ENCODE measurements around the gene C1QTNF8.
A peak's percentile ranks its signal among the peaks of the same experiment; 100 is the strongest.

C1QTNF8 gene

DNA sequence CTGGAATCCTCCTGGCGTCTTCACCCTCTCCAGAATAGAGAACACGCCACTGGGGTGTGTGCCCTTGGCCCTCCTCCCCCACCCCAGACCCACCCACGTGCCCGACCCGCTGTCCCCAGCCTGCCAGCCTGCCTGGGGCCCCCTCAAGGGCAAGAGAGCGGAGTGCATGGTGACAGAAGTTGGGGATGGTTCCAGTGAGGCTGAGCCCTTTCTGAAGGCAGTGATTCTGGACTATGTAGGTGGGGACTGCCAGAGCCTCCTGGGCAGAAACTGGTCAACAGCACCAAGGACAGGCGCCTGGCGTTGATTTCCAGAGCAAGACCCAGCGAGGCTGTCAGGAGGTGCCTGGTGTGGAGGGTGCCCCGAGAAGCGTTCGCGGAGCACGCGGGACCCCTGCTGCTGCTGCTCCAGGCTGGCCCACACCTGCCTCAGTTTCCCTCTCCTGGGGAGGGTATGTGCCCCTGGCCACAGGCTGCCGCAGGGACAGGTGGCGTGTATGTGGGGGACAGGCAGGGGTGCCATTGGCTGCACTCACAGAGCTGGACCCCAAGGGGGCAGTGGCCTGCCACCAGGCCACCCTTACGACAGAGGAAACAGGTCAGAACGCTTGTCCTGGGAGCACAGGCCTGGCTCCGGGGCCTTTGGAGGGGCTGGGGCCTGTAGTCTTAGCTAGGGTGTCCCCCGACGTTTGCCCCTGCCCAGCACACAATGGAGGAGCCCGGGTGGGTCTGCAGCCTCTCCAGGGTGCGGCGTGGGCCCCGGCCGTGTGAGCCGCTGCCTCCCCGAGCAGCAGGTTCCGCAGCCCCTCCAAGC, 22.3 kb downstream of the C1QTNF8 start:
- no peak for DNase-seq

DNA sequence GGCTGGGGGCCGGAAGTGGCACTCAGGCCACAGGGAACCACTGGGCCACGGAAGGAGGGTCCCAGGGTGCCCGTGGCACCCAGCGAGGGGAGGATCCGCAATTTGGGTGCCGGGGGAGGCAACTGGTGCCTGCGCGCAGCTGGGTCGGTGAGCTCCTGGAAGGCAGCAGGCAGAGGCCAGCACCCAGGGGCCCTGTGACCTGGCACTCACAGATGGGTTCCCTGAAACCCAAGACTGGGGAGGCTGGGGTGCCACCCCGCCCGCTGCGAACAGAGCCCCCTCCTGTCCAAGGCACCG, 22.8 kb downstream of the C1QTNF8 start:
- DNase-seq, result no peak

DNA sequence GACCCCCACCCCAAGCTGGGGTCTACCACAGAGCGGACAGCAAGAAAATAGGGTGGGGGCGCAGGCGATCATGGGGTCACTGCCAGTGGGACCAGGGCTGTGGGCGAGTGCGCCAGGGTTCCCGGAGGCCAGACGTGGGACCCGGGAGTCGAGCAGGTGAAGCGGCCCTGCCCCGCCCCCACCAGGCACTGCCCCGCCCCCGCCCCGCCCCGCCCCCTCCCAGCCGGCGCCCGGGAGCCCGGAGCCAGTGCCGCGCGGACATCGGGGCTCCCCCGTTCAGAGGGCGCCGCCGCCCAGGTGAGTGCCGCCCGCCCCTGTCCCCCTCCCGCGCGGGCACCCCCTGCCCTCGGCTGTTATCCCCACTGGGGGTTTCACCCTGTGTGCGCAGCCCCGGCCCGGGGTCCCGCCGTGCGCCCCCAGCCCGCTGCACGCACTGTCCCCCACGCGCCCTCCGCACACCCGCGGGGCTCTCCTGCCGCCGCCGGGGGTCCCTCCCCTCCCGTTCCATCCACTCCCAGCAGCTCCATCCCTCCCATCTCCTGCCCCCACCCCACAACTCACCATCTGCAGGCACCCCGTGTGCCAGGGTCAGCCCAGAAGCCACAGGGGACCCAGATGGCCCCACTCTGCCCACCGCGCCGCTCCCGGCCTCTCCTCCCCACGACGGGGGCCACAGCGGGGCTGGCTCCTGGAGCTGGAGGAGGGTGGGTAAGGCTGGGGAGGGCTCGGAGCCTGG, 23.4 kb downstream of the C1QTNF8 start, which contains the start of gene SSTR5:
SSTR5 (plus strand) TSS at position 222 of the 736 bp plus-strand sequence. CDS start 6,122 bp downstream, outside the sequence.
- DNase-seq, result no peak

DNA sequence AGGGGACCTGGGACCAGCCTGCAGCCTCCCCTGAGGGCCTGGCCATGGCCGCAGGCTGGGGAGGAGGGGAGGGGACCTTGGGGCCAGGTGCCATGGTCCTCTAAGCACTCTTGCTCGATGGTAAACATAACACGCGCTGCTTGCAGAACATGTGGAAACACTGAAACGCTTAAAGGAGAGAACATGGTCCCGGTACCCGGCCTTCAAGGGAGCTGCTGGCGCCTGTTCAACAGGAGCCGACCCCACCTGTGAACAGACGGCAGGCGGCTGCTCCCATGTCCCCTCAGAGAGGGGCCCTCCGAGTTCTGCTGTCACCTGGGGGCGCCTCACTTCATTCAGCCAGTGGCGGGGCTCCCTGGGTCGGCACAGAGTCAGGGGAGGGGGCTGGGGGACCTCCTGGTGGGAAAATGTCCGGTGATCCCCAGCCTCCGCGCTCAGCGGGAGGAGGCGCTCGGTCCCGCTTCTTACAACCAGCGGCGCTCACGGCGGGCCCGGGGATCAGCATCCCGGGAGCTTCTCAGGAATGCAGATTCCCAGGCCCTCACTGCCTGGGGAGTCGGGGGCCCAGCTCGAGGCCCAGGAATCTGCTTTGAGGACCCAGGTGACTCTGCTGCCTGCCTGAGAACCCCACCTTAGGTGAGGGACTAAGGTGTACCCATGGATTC, 24.4 kb downstream of the C1QTNF8 start:
- DNase-seq, result no peak

DNA sequence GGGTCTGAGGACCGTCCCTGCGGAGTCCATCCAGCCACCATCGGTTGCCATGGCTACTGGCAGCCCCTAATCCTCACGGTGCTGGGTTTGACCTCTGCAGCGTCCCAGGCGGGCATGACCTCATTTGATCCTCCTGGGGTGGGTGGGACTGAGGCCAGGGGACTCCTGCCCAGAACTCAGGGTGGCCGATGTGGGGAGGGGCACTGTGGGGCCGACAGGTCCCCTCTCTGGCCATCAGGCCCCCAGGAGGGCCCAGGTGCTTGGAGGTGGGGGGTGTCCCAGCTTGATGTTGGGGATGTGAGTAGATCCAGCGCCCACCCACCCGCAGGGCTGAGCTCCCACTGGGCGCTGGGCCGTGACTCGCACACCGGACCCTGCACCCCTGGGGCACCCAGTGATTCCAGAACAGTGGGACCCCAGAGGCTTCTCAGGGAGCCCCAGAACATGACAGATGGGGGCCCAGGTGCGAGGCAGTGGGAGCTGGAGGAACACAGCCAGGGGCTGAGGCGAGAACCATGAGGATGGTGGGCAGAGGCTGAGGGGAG, 25.1 kb downstream of the C1QTNF8 start:
- no peak for DNase-seq

DNA sequence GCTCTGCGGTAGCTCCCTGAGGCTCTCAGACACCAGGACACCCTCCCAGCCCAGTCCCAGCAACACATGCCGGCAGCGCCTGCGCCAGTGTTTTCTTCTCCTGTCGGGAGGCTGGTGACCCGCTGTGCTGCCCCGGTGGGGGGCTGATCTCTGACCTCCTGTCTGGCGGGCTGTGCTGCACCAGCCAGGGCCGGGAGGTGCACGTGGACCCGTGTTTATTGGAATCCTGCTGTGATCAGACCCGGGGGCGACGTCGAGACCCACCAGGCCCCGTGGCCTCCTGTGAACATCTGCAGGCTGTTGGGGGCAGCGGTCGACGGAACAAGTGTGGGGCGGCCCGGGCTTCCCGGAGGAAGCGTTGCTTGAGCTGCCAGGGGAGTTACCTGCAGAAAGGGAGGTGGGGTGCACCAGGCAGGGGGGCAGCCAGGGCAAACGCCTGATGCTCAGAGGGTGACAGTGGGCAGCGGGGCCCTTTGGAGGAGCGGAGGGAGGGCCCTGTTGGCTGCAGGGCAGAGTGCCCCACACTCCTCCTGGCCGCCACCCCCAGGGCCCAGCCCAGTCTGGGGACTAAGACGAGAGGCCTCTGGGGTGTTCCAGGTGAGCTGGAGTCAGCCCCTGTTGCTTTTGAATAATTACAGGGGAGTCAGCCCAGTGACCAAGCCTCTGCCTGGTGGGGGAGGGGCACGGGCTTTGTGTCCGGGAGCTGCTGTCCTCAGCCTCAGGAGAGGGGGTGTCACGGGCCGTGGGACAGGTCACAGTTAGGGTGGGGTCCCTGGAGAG, 25.8 kb downstream of the C1QTNF8 start:
- DNase-seq, result no peak

DNA sequence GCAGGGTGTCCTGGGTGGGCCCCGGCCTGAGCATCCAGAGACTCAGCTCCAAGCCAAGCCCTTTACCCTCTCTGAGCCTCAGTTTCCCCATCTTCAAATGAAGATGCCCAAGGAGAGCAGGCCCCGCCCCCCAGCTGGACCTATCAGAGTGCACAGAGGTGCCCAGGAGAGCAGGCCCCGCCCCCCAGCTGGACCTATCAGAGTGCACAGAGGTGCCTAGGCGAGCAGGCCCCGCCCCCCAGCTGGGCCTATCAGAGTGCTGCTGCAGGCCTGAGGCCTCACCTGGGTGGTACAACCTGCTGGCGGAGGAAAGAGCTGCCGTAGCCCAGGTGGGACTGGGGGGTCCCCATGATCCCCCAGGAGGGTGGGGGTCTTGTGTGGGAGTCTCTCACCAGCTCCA, 26.9 kb downstream of the C1QTNF8 start:
- no peak for DNase-seq

DNA sequence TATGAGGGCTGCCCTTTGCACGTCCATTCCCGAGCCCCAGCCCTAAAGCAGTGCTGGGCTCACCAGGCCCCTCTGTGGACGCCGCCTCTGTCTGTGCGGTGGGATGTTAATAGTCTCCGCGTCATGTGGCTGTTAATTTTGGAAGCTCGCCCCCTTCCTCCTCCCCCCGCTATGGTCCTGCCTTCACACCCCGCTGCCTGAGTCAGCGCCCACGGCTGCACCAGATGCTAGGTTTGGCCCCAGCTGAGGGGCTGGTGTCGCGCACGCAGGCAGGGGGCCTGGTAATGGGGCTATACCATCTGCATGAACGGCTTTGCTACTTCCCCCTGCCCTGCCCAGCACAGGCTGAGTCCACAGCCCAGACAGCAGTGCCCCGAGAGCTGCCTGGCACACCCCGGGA, 27.6 kb downstream of the C1QTNF8 start:
- no peak for DNase-seq

DNA sequence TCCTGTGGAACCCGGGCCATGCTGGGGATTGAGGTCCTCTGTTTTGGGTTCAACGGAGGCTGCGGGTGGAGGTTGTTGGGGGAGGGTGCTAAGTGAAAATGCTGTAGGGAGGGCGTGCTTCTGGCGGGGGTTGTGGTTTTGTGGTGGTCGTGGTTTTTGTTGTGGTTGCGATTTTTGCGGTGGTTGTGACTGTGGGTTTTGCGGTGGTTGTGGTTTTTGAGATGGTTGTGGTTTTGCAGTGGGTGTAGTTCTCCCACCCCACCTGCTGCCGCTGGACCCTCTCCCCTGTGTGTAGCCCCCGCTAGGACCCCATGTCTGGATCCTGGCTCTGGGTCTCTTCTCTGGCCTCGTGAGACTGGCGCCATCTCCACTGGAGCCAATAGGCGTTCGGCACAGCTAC, 28.4 kb downstream of the C1QTNF8 start:
- DNase-seq, result no peak

DNA sequence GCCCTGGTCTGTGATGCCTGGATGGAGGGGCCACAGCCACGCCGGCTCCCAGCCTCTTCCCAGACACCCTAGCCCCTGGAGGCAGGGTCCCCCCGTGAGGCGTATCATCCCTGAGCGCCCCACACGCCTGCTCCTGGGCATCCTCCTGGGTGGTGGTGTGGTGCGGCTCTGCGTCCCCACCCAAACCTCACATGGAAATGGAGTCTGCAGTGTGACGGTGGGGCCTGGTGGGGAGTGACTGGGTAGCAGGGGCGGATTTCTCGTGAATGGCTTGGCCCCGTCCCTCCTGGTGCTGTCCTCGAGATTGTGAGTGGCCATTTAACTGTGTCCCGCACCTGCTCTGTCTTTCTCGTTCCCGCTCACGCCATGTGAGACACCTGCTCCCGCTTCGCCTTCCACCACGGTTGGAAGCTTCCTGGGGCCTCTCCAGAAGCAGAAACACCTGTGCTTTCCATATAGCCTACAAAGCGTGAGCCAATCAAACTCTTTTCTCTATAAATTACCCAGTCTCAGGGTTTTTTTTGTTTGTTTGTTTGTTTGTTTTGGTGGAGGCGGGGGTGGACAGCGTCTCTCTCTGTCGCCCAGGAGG, 29.4 kb downstream of the C1QTNF8 start:
- DNase-seq, result no peak

DNA sequence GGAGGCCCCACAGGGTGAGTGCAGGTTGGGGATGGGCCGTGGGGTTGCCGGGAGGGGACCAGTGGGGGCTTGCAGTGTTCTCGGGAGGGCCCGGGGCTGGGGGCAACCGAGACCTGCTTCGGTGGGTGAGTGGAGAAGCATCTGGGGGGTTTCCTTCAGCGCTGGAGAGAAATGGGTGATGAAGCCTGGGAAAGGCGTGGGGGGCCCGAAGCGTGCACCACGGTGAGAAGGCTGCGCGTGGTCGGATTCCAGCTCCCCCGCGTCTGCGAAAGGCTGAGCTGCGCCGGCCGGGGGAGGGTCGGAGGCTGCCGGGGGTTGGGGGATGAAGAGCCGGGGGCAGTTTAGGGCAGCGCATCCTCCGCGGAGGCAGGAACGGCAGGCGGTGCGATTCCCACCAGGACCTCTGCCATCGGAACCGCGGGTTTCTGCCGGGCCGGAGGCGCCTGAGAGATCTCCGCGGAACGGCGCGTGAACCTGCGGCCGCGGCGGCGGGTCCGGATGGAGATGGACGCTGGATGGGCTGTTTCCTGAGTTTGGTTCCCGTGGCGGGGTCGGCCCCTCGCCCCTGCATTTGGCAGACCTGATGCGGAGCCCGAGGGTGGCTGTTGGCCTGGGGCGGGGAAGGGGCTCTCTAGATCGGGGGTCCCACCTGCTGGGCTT, 30.4 kb downstream of the C1QTNF8 start:
- DNase-seq, result no peak

DNA sequence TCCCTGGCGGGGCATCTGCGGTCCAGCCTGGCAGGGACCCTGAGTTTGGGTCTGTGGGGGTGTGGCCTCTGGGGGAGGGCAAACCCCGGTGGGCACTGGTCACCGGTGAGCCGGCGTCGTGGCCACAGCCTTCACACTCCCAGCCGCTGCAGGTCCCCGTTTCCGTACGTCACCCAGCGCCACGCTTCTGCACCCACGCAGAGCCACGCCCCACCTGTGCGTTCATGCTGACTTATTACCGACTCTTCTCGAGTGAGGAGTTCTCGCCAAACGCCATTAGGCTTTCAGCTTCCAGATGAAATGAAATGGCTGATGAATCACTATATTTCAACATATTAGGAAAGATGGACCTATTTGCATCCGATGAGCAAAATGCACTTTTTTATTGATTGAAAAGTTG, 32.3 kb downstream of the C1QTNF8 start:
- no peak for DNase-seq

DNA sequence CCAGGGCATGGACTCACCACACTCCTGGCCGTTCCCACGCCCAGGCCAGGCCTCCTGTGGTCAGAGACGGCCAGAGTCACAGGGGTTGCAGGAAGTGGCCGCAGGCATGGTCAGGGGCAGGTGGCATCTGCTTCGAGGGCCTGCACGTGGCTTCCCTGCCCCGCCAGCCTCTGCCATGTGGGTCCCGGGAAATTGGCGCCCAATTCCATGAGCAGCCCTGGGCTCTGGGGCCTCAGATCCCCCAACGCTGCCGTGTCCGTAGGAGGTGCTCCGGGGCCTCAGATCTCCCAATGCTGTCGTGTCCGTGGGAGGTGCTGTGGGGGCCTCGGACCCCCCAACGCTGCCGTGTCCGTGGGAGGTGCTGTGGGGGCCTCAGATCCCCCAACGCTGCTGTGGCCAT, 33.1 kb downstream of the C1QTNF8 start:
- DNase-seq, result no peak

DNA sequence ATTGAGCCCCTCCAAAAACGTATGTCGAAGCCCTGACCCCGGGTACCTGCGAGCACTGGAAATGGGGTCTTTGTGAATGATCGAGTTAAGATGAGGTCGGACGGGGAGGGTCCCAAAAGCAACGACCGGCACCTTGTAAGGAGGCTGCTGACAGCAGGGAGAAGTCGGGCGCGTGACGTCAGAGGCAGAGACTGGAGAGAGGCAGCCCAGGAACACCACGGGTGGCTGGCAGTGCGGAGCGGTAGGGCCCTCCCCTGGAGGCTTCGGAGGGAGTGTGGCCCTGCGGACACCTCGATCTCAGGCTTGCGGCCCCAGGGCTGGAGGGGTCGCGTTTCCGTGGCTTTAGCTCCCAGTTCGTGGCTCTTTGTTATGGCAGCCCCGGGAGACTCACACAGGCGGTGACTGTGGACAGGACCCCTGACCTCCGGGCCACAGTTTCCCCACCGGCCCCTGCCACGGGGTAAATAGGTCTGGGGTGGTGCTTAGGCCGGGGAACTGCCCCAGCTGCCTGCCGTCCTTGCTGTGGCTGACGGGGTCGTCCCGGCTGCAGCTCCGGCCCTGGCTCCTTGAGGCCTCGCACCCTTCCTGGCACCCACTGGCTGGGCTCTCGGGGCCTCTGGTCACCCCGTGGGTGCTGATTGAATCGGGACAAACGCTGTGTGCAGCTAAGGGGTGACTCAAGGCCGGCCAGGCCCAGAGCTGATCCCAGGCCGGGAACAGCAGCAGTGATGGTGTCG, 34.1 kb downstream of the C1QTNF8 start:
- no peak for DNase-seq

DNA sequence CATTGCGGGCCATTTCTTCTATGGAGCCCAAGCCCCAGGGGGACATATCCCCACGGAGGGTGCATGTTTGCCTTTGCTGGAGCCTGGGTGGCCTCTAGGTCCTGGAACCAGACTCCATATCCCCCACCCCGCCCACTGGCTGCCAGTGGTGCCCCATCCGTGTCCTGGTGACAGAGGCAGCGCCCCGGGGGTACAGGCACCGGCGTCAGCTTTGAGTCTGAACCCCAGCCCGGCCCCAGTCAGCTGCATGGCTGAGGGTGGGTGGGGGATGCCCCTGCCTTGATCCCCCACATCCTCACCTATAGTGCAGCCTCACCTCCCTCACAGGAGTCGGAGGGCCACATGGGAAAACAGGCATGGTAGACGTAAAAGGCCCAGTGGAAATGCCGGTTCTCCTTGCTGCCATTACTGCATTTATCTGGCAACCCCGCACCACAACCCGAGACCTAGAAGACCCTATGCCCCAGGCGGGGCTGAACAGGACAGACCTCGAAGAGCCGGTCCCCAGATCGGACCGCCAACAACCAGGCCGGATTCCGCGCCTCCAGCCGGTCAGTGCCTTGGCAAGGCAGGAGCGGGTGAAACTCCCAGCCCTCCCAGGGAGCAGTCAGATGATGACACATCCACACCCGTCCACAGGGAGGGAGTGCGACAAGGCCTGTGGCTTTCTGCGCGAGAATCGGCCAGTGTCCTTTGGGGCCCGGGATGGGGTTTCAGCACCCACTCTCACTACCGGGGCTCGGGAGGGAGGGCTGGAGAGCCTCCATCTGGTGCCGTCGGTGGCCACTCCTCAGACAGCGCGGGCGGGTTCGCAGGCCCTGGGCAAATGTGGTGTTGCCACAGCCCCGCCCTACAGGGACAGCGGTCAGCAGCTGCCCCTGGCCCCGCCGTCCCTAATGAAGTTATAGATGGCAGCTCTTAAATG, 35.4 kb downstream of the C1QTNF8 start:
- no peak for DNase-seq

DNA sequence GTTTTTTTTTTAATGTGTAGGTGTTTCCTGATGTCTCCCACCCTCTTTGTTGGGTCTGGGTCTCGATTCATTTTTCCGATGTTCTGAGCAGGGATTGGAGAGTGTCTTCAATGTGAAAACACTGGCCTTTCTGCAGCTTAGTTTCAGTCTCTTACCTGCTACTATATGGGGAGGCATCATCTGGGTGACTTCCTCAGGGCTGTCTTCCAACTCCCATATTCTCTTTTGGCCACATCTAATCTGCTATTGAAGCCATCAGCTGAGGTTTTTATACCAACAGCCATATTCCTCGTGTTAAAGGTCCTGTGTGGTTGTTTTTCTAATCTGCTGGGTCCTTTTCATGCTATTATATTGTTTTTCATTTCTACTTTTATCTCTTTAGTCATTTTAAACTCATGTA, 36.7 kb downstream of the C1QTNF8 start:
- DNase-seq, result no peak

DNA sequence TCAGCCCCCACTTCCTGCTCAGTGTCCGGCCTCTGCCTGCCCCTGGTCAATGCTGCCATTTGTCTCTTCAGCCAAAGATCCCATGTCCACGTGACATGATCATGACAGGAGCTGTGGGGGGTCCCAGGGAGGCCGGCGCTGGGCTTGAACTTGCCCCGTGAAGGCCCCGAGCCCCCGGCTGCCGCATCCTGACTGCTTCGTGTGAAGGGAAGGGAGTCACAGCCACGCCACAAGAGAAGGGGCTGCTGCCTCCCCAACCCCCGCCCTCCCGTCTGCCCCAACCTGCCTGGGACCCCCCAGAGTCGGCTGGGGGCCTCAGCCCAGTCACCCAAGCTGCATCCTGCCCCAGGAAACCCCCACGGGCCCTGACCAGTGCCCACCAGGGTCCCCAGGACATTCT, 37.8 kb downstream of the C1QTNF8 start:
- no peak for DNase-seq

DNA sequence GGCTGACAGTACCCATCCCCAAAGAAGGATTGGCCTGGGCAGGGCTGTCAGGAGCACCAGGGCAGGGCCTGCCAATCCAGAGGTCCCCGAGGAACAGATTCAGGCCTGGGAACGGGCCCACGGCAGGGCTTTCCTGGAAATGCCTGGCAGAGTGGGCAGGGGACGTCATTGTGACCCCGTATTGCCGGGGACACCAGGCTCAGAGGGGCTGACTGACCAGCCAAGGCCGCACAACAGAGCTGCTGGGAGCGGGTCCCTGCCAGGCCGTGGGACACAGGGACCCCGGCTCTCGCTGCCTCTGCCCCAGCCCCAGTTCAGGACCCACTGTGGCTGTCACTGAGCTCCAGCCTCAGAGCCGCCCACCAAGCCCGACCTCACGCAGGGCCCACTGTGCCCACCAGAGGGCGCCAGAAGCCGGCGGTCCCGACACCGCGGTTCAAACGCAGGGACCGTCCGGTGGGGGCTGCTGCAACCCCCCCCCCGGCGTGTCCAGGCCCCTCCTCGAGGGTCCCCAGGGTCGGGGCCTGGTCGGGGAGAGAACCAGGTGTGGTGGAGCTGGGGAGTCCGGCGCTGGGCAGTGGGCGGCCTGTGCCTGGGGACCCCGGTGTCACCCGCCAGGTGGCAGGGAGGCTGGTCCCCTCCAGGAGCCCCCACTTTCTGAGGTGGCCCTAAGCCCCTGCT, 38.7 kb downstream of the C1QTNF8 start:
- peak in 1 of 2 donors; percentile 1 for DNase-seq

DNA sequence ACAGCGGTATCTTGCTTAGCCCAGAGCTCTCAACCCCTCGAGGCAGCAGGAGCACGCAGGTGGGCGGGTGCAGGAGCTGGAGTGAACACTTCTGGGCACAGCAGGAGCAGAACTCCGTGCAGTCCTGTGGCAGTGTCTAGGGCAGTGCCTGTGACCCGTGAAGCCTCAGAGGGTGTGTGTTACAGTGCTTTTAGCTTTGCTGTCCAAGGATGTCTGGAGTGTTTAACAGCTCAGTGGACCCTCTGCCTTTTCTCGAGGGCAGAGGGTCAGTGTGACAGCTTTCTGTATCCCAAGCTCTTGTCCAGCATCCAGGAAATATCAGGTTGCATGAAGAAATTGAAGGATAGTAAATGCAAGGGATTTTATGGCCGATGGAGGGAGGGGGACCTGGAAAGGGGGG, 39.8 kb downstream of the C1QTNF8 start:
- DNase-seq, result no peak

DNA sequence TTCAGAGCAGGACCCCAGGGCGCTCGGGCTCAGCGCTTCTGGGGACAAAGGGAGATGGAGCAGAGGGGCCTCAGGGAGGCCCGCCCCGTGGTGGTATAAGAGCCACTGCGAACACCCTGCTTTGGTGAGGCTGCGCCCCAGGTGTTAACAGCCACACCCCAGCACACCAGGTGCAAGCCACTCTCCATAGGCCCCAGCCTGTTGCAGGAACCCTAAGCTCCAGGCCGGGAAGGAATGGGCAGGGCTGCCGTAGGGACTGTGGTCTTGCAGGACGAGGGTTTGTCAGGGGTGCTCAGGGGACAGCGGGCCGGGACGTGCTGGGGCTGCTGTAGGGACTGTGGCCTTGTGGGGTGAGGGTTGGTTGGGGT, 40.5 kb downstream of the C1QTNF8 start:
- no peak for DNase-seq

All from bone marrow (tissue), 2 donors.